Suppressor macrophage (primary cell): ENCODE data around the gene ANTXRL.
A peak's percentile ranks its signal among the peaks of the same experiment; 100 is the strongest.
"Not testable (repeated sequence)": the region's sequence is repeated elsewhere in the genome, so short reads cannot be mapped to it uniquely, and the experiment has no call there.

Experiments used
- DNase-seq, 4 experiments: peaks; one replicate each; pipeline ENCODE4 v3.0.0-alpha.2; 2020 to 2022
- total RNA-seq, 17 experiments: gene quantifications; one replicate each; lab custom pipeline; 2026; ENCODE audit warnings: mixed read lengths in 6 of 17, inconsistent platforms in 3 of 17; lab: John Stamatoyannopoulos, UW

The ANTXRL gene
- 0 to 2.5 (median 0) reads per million in 17 experiments for total RNA-seq

GRCh38 chr10:46286991-46287693 lies at the start of gene ANTXRL:
ANTXRL (plus strand) TSS chr10:46286997; CDS start chr10:46287263, 266 bp downstream.
- DNase-seq, result no peak

- no peak for DNase-seq
These were observed 48.8 kb upstream of the ANTXRL start for GRCh38 chr10:46237815-46238510.

- peak in 2 of 4 experiments; percentile 27 to 37 for DNase-seq
These were observed 47.5 kb upstream of the ANTXRL start for GRCh38 chr10:46239247-46239646.

- DNase-seq, result no peak
These were observed 46.7 kb upstream of the ANTXRL start for GRCh38 chr10:46239993-46240683.

- DNase-seq, result no peak
These were observed 45.9 kb upstream of the ANTXRL start for GRCh38 chr10:46240684-46241565.

- no peak for DNase-seq
These were observed 41.4 kb upstream of the ANTXRL start for GRCh38 chr10:46245381-46245900.

- not testable (repeated sequence) for DNase-seq
These were observed 40.2 kb upstream of the ANTXRL start for GRCh38 chr10:46246400-46247180.

GRCh38 chr10:46247181-46247475 lies 39.7 kb upstream of the ANTXRL start:
- no peak for DNase-seq

- DNase-seq, result no peak
These were observed 38.8 kb upstream of the ANTXRL start for GRCh38 chr10:46247808-46248569.

GRCh38 chr10:46248651-46249146 lies 38.1 kb upstream of the ANTXRL start:
- DNase-seq, result no peak

GRCh38 chr10:46249617-46250344 lies 37.0 kb upstream of the ANTXRL start:
- not testable (repeated sequence) for DNase-seq

- no peak for DNase-seq
These were observed 36.3 kb upstream of the ANTXRL start for GRCh38 chr10:46250481-46250880.

GRCh38 chr10:46250898-46251856 lies 35.6 kb upstream of the ANTXRL start:
- no peak for DNase-seq

GRCh38 chr10:46251857-46252847 lies 34.6 kb upstream of the ANTXRL start:
- DNase-seq, result peak in 1 of 4 experiments; percentile 29

GRCh38 chr10:46253076-46254006 lies 33.5 kb upstream of the ANTXRL start:
- no peak for DNase-seq

- DNase-seq, result no peak
These were observed 32.8 kb upstream of the ANTXRL start for GRCh38 chr10:46254007-46254383.
